CD4-positive, alpha-beta T cell (primary cell): ENCODE results near the gene ZC3H4. TPM values are rescaled to one million over a fixed set of nuclear protein-coding genes. Genes with fewer than 3 reads are reported as not detected.

Source experiments
- ATAC-seq: fragments of 200-7000 bp; cut with Tn5 transposase; one replicate; pipeline ENCODE4 v1.10.0; 2022; ENCODE audit warnings: mild to moderate bottlenecking; ENCODE audit not compliant: poor library complexity
- CTCF ChIA-PET: fragments of 350-600 bp; sonication (Branson Sonifier 250); formaldehyde crosslinking; loops from one replicate; lab custom pipeline; 2021; ENCODE audit warnings: antibody characterized with exemption, inconsistent platforms; lab: Charles Lee
- POLR2A ChIA-PET: fragments of 350-600 bp; sonication (Branson Sonifier 250); formaldehyde crosslinking; loops from one replicate; lab custom pipeline; 2021; ENCODE audit warnings: antibody characterized with exemption, inconsistent platforms; lab: Charles Lee
- DNase-seq, 14 experiments: peaks; one replicate each; pipeline ENCODE4 v3.0.0-alpha.2; 2013 to 2020; ENCODE audit warnings: mixed read lengths in 2 of 14
- H3K27ac ChIP-seq, 2 donors: one replicate each; pipeline versions ENCODE4 v1.5.1 to v1.7.0; 2013; ENCODE audit warnings: low read length in 2 of 2, low read depth in 1 of 2, mild to moderate bottlenecking in 1 of 2
- H3K27me3 ChIP-seq, 2 experiments: 1 replicate in 1 of 2; 2 replicates in 1 of 2; pipeline versions ENCODE4 v1.6.1 to v1.7.0; 2013; ENCODE audit warnings: low read length in 2 of 2, control low read depth in 1 of 2, mild to moderate bottlenecking in 1 of 2, moderate library complexity in 1 of 2; ENCODE audit not compliant: insufficient read depth in 2 of 2, control insufficient read depth in 1 of 2
- H3K36me3 ChIP-seq: one replicate; pipeline ENCODE4 v1.6.1; 2013; ENCODE audit warnings: low read length, control low read depth; ENCODE audit not compliant: insufficient read depth
- H3K4me1 ChIP-seq: one replicate; pipeline ENCODE4 v1.6.1; 2013; ENCODE audit warnings: low read length, control low read depth; ENCODE audit not compliant: insufficient read depth
- H3K4me3 ChIP-seq: one replicate; pipeline ENCODE4 v1.5.1; 2013; ENCODE audit warnings: mild to moderate bottlenecking, low read length, moderate library complexity
- H3K9me3 ChIP-seq, 2 experiments: 1 replicate in 1 of 2; 2 replicates in 1 of 2; pipeline versions ENCODE4 v1.6.1 to v1.7.0; 2013; ENCODE audit warnings: low read length in 2 of 2, mild to moderate bottlenecking in 2 of 2, control low read depth in 1 of 2, moderate library complexity in 1 of 2; ENCODE audit not compliant: control insufficient read depth in 1 of 2, insufficient read depth in 1 of 2
- H3K27ac Mint-ChIP-seq: one replicate; pipeline ENCODE4 v1.8.0; 2020; ENCODE audit warnings: mixed read lengths
- H3K27me3 Mint-ChIP-seq: one replicate; pipeline ENCODE4 v1.8.0; 2021; ENCODE audit warnings: mixed read lengths
- H3K36me3 Mint-ChIP-seq: one replicate; pipeline ENCODE4 v1.8.0; 2021; ENCODE audit warnings: low read depth, mixed read lengths
- H3K4me1 Mint-ChIP-seq: one replicate; pipeline ENCODE4 v1.8.0; 2021; ENCODE audit warnings: low read depth, mixed read lengths
- H3K4me3 Mint-ChIP-seq: one replicate; pipeline ENCODE4 v1.8.0; 2020; ENCODE audit warnings: mild to moderate bottlenecking, mixed read lengths
- H3K9me3 Mint-ChIP-seq: one replicate; pipeline ENCODE4 v1.8.0; 2020; ENCODE audit warnings: mixed read lengths
- intact Hi-C, 2 experiments: fragments of 100-400 bp; cut with DNase I in 1 of 2; cut with micrococcal nuclease in 1 of 2; formaldehyde crosslinking; loops; one replicate each; pipeline versions ENCODE4 v1.15.1 to v1.9.0; 2023 to 2025; cut with DNase I, micrococcal nuclease
- polyA plus RNA-seq, 2 donors: library from polyadenylated mRNA; unstranded; fragments of 120-200 nt; gene quantifications; one replicate each; pipeline ENCODE4 v1.2.1, GENCODE V29; 2013
- total RNA-seq, 174 experiments: library from RNA in 2 of 174; stranded (reverse) in 2 of 174; gene quantifications; one replicate each; pipeline ENCODE4 v1.2.3 and lab custom pipeline; 2021 to 2026
- TF ChIP-seq, protein P1 (sequence below): fragments of 200-600 bp; IDR thresholded peaks from one replicate; pipeline ENCODE4 v1.8.0; 2022; ENCODE audit warnings: antibody characterized with exemption, mild to moderate bottlenecking

Gene ZC3H4
- total RNA-seq (10 to 100 TPM; 39.4 to 43.7 TPM), total RNA-seq (lab: John Stamatoyannopoulos, UW) (36.6 to 158 (median 97.6) reads per million in 172 experiments)
- polyA plus RNA-seq (2013, experiment 1 of 2) = 28.6 TPM
- polyA plus RNA-seq (2013, experiment 2 of 2) = 31.4 TPM

DNA sequence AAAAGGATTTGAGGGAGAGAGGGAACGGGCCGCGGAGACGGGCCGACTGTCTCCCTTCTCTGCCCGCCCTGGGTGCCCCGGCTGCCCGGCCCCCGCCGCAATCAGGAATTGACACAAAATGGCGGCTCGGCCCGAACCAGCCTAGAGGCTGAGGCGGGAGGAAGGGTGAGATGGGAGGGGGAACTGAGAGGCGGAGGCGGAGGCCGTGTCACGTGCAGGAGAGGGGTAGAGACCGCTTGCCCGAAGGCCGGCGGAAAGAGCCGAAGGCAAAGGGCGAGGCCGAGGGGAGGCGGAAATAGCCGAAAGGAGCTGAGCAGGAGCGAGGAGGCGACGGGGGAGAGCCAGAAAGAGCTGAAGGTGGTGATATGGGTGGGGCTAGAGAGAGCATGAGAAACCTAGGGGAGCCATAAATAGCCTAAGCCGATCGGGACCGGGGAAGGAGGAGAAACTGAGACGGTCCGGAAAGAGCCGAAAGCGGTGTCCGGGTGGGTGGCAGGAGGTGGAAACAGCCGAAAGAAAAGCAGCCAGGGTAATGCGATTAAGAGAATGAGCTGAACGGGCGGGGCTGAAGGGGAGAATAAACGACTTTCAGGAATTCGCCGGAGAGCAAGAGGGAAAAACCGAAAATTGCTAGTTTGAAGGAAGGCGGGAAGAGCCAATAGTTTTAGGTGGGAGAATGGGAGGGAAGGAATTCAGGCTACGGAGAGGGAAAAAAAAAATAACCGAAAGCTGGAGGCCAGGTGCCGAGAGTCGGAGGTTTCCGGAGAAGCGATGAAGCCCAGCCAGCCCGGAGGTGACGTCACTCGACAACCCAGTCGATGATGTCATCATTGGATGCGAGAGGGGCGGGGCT is at the start of gene ZC3H4:
Gene ZC3H4, minus strand, starts transcription at position 780 of the 853 bp plus-strand sequence. CDS start 1,192 bp downstream, outside the sequence.
- no peaks in the 10 kb centered on the region for H3K9me3 Mint-ChIP-seq
- TF ChIP-seq, protein P1, sequence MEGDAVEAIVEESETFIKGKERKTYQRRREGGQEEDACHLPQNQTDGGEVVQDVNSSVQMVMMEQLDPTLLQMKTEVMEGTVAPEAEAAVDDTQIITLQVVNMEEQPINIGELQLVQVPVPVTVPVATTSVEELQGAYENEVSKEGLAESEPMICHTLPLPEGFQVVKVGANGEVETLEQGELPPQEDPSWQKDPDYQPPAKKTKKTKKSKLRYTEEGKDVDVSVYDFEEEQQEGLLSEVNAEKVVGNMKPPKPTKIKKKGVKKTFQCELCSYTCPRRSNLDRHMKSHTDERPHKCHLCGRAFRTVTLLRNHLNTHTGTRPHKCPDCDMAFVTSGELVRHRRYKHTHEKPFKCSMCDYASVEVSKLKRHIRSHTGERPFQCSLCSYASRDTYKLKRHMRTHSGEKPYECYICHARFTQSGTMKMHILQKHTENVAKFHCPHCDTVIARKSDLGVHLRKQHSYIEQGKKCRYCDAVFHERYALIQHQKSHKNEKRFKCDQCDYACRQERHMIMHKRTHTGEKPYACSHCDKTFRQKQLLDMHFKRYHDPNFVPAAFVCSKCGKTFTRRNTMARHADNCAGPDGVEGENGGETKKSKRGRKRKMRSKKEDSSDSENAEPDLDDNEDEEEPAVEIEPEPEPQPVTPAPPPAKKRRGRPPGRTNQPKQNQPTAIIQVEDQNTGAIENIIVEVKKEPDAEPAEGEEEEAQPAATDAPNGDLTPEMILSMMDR = no peak
- peak within 1 kb of the TSS; percentile 98 for H3K4me3 Mint-ChIP-seq
- peaks cover 37% of the 10 kb centered on the region for H3K4me1 Mint-ChIP-seq
- intact Hi-C loops = loop anchor here (2.0 to 5.0 kb wide), 3 partner anchors 36 to 256 kb away; partner anchors contain the start of gene TMEM160 (in 1 of the 2)
- no peaks in the 10 kb centered on the region for H3K9me3 ChIP-seq
- H3K27ac ChIP-seq = peak within 1 kb of the TSS; percentile 99 to 100
- ATAC-seq = peak; percentile 82
- peak within 1 kb of the TSS; percentile 82 for H3K4me3 ChIP-seq
- H3K27ac Mint-ChIP-seq = peak within 1 kb of the TSS; percentile 98
- peak; percentile 98 to 100 (median 99) for DNase-seq
- H3K36me3 Mint-ChIP-seq = peaks cover 29% of the 10 kb centered on the region
- H3K36me3 ChIP-seq = no peaks in the 10 kb centered on the region
- CTCF ChIA-PET = interaction anchor here (0.7 to 1.9 kb wide), 8 partner anchors 18 to 131 kb away, joined by 3 to 13 read pairs (median 3); partner anchors contain the start of gene SAE1
- no peaks in the 10 kb centered on the region for H3K27me3 ChIP-seq
- H3K27me3 Mint-ChIP-seq = no peaks in the 10 kb centered on the region
- POLR2A ChIA-PET = interaction anchor here (0.5 to 10.4 kb wide), 63 partner anchors 9 to 1851 kb away, joined by 3 to 124 read pairs (median 5); partner anchors contain the start of genes ARHGAP35, CALM3, CARD8 and CCDC9
- H3K4me1 ChIP-seq = peaks cover 24% of the 10 kb centered on the region

DNA sequence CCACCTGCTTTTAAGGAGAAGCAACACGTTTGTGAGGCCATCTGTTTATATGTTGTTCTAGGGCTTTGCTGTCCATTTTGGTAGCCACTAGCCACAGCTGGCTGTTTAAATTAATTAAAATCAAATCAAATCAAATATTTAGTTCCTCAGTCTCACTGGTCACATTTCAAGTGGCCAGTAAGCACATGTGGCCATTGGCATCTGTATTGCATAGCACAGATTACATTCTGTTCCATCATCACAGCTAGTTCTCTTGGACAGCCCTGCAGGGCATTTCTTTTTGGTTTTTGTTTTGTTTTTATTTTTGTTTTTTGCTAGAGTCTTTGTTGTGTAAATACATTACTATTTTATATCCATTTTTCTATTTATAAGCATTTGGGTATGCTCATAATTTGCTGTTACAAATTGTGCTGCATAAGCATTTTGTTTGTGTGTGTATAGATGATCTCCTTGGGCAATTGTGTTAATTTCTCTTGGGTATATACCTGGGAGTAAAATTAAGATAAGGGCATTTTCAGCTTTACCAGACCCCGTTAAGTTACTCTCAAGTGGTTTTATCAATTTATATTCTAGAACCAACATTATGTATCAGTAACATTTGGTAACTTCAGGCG is 48.4 kb upstream of the ZC3H4 start:
- Mint-ChIP-seq H3K4me1 (peaks cover 71% of the 10 kb centered on the region), H3K9me3 (no peaks in the 10 kb centered on the region), H3K36me3 (peaks cover 39% of the 10 kb centered on the region), H3K27ac (peak overlapping the region; percentile 94), H3K4me3 (peak overlapping the region; percentile 38), H3K27me3 (no peaks in the 10 kb centered on the region)
- peaks cover 55% of the 10 kb centered on the region for H3K4me1 ChIP-seq
- intact Hi-C loops = no loop called here
- no peak for DNase-seq
- ChIA-PET POLR2A (interaction anchor here (1.0 to 8.8 kb wide), 4 partner anchors 15 to 135 kb away, joined by 3 to 126 read pairs (median 6); no protein-coding TSS in a partner anchor), CTCF (interaction anchor here (0.7 to 2.7 kb wide), 3 partner anchors 25 to 85 kb away, joined by 4 to 9 read pairs (median 7); no protein-coding TSS in a partner anchor)
- H3K9me3 ChIP-seq = no peaks in the 10 kb centered on the region
- no peak overlapping the region for H3K4me3 ChIP-seq
- TF ChIP-seq, protein P1 = no peak
- H3K36me3 ChIP-seq = peaks cover 17% of the 10 kb centered on the region
- ATAC-seq = no peak
- H3K27ac ChIP-seq = no peak overlapping the region
- no peaks in the 10 kb centered on the region for H3K27me3 ChIP-seq
